Kidney tubule cell (primary cell): ENCODE data around the gene TMEM229B.

Source experiments
- DNase-seq: peaks from one replicate; pipeline ENCODE4 v3.0.0-alpha.2; 2018; ENCODE audit warnings: low spot score

Gene TMEM229B

DNA sequence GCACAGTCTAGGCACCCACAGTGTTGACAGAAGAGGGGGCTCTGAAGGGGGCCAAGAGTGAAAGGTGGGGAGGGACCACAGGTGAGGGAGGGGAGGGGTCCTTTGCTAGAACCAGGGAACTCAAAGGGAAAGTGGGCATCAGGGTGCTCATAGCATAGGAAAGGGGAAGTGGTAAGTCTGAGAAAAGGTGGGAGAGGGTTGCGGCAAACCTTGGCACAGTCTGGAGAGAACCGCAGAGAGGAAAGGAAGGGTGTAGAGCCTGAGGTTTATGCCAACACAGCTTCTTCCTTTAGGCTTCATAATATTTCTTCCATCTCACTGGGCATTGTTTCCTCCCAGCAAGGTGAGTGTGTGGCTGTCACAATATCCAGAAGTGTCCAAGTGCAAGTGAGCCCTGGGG lies 65.1 kb downstream of the TMEM229B start:
- DNase-seq = no peak

DNA sequence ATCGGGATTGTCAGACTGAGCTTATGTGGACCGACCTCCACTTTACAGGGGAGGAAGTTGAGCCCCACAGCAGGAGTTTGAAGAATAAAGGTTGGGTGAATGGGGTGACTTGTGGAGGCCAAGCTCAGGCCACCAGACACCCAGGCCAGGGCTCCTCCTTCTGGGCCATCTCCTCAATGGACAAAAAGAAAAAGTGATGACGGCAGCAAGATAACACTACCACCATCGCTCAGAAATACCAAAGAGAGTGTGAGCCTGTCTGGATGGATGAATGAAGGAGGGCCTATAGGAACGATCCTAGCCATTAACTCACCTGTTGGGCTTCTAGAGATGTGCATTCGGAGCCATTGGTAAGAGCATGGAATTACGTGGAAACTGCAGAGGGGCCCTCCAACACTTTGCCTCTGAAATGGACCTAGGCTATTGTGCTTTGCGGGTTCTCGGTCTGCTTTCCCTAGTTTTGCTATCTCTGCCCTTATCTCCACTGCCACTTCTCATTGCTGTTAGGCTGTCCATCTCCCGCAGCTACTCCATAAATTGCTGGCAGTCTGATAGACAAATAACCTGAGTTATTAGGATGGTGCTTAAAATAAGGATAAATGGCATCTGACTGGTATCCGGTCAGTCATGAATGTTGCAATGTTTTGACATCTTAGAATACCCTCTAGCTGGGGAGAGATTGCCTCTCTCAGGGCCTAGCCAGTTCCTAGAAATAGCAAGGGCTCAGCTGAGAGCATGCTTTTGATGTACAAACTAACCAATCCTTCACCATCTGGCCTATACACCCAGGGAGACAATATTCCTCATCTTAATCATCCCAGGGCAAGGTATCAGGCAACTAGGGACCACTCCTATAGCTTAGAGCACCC lies 66.9 kb downstream of the TMEM229B start:
- no peak for DNase-seq
